CD4-positive, alpha-beta T cell treated with Interleukin-17A for 4 hours (primary cell): ENCODE data around the gene RNF225.
A peak's percentile ranks its signal among the peaks of the same experiment; 100 is the strongest.
"Not testable (repeated sequence)": the region's sequence is repeated elsewhere in the genome, so short reads cannot be mapped to it uniquely, and the experiment has no call there.

Experiments
- DNase-seq: peaks from one replicate; pipeline ENCODE4 v3.0.0-alpha.2; 2020; ENCODE audit warnings: mixed read lengths

The RNF225 gene

GRCh38 chr19:58409010-58409790, 13.7 kb downstream of the RNF225 start:
- no peak for DNase-seq

GRCh38 chr19:58416604-58417003, 21.1 kb downstream of the RNF225 start:
- no peak for DNase-seq

GRCh38 chr19:58417071-58417470, 21.6 kb downstream of the RNF225 start:
- no peak for DNase-seq

GRCh38 chr19:58428617-58429016, 33.2 kb downstream of the RNF225 start:
- no peak for DNase-seq

GRCh38 chr19:58429745-58430144, 34.3 kb downstream of the RNF225 start:
- DNase-seq = no peak

GRCh38 chr19:58434217-58434616, 38.8 kb downstream of the RNF225 start:
- DNase-seq = no peak

GRCh38 chr19:58439576-58440554, 44.4 kb downstream of the RNF225 start, which contains the start of gene ZNF132:
Gene ZNF132 (minus strand): TSS chr19:58440153. CDS start chr19:58439821, 332 bp downstream.
- peak; percentile 95 for DNase-seq

GRCh38 chr19:58440556-58440955, 45.1 kb downstream of the RNF225 start:
- DNase-seq = no peak

- not testable (repeated sequence) for DNase-seq
These were observed 47.5 kb downstream of the RNF225 start for GRCh38 chr19:58442986-58443385.
